Epithelial cell of proximal tubule (primary cell): ENCODE data around the gene RBM47. TPM values are rescaled to one million over a fixed set of nuclear protein-coding genes. Genes with fewer than 3 reads are reported as not detected.
"Not testable (repeated sequence)": the region's sequence is repeated elsewhere in the genome, so short reads cannot be mapped to it uniquely, and the experiment has no call there.

Experiments used
- DNase-seq: peaks from one replicate; pipeline ENCODE4 v3.0.0-alpha.2; 2011; ENCODE audit warnings: low read depth
- H3K4me3 ChIP-seq: 2 replicates; pipeline ENCODE4 v1.5.1; 2011; ENCODE audit warnings: low read depth, mild to moderate bottlenecking, low read length
- total RNA-seq: library from RNA; depleted of rRNA; stranded (reverse); fragments of >200 nt; gene quantifications from 2 replicates; pipeline ENCODE4 v1.2.3, GENCODE V29; 2015
- TF ChIP-seq, protein P1 (sequence below): conservative IDR thresholded peaks from 2 replicates; pipeline ENCODE4 v1.5.1; 2012; ENCODE audit warnings: low read depth, mild to moderate bottlenecking, low read length

The RBM47 gene
- total RNA-seq, 1 donor from 2014 or later: 42.9 TPM

DNA sequence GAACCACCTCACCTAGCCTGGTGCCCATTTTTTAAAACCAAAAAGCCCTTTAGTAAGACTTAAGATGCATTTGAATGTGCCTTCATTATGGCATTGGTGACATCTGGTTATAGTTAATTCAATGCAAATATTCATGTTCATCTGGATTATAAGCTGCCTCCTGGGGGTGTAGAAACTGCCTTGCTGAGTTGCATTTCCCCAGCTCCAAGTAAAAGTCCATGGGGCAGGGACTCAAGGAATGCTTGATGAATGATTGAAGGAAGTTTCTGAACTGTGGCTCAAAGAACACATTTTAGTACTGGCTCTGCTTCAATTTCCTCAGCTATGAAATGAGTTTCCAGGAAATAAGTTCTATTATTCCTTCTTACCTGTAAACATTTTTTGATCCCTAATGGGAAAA lies 18.5 kb upstream of the RBM47 start:
- TF ChIP-seq, protein P1, sequence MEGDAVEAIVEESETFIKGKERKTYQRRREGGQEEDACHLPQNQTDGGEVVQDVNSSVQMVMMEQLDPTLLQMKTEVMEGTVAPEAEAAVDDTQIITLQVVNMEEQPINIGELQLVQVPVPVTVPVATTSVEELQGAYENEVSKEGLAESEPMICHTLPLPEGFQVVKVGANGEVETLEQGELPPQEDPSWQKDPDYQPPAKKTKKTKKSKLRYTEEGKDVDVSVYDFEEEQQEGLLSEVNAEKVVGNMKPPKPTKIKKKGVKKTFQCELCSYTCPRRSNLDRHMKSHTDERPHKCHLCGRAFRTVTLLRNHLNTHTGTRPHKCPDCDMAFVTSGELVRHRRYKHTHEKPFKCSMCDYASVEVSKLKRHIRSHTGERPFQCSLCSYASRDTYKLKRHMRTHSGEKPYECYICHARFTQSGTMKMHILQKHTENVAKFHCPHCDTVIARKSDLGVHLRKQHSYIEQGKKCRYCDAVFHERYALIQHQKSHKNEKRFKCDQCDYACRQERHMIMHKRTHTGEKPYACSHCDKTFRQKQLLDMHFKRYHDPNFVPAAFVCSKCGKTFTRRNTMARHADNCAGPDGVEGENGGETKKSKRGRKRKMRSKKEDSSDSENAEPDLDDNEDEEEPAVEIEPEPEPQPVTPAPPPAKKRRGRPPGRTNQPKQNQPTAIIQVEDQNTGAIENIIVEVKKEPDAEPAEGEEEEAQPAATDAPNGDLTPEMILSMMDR: no peak
- no peak overlapping the region for H3K4me3 ChIP-seq
- no peak for DNase-seq

DNA sequence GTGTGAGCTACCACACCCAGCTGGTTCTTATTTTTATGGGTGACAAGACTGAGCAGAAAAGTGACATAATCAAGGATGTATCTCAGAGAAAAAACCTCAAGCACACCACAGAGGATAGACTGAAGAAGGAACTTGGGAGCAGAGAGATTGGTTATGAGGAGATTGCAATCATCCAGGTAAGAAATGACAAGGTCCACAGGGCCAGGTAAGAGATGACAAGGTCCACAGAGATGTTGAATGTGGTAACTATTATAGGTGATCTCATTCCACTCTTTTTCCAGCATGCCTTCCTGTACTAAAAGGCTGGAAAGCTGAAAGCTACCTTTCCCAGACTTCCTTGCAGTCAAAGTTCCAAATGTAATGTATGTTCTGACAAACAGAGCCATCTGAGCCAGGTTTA lies 15.9 kb upstream of the RBM47 start:
- no peak overlapping the region for H3K4me3 ChIP-seq
- TF ChIP-seq, protein P1: no peak
- DNase-seq: no peak

GRCh38 chr4:40632080-40632479 lies 2.4 kb upstream of the RBM47 start:
- H3K4me3 ChIP-seq: no peak overlapping the region
- no peak for DNase-seq
- TF ChIP-seq, protein P1: no peak

DNA sequence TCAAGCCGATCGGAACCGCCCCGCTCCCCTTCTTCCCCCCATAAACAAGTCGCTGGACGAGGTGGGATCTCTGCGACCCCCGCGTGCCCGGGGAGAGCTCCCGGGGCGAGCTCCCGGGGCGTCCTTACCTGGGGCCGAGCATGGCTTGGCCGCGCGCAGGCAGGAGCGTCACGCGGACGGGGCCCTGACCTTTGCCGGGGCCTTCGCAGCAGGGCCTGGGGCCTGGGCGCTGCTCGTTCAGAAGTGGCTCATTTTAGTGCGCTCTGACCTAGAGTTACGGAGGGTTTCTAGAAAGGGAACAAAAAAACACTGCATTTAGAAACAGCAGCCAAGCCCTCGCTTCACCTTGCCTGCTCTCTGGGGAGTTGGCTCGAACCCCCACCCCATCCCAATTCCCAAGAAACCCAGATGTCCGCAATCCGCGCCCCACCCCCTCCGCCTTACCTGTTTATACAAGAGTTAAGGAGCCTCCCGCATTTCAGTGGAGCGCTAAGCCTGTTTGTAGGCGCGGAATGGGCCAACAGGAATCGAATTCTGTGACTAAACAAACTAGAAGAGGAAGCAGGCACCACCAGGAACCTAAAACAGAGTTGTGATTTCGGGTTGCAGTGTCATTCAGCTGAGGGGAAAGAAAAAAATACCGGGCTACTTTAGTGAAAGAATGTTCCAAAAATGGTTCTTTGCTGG lies 814 bp upstream of the RBM47 start:
- H3K4me3 ChIP-seq: peak overlapping the region; percentile 67
- TF ChIP-seq, protein P1: no peak
- no peak for DNase-seq

- TF ChIP-seq, protein P1: no peak
- DNase-seq: no peak
- peak overlapping the region; percentile 67 for H3K4me3 ChIP-seq
These were observed 776 bp downstream of the RBM47 start for GRCh38 chr4:40628888-40629287.

DNA sequence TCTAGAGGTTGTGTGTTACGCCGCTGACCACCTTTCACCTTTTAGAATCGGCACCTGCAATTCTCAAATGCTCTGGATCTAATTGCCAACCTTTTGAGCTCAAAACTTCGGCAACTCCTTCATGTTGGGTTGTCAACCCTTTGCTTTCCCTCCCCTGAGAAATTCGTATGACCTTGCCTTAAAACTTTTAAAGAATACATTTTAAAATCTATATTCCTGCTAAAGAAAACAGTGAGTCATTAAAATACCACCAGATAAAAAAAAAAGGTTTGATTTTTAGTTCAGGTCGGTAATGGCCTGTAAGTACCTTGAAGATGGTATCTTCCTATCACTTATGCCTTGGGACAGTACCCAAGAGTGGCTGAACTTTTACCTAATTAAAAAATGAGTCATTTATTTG lies 1.3 kb downstream of the RBM47 start:
- DNase-seq: not testable (repeated sequence)
- peak overlapping the region; percentile 67 for H3K4me3 ChIP-seq

DNA sequence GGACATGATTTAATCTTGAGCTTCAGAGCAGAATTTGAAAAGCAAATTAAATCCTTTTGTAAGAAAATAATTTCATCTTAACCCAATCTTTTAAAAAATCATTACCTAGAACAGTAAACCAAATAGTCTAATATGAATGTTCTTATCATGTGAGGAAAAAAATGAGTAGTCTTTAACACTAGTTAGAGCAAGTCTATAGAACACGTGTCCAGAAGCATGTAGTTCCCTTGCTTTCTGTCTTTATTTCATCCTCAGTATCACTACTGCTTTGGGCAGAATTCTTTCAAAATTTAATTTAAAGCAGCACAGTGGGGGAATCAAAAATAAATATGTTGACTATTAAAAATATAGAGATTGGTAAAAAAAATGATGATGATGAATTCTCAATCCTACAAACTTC lies 2.1 kb downstream of the RBM47 start:
- peak overlapping the region; percentile 67 for H3K4me3 ChIP-seq
- TF ChIP-seq, protein P1: no peak

More for the DNA sequence above, 2.1 kb downstream of the RBM47 start:
- DNase-seq: no peak
